HEK293 (cell line): ENCODE data around the gene KDM6A.

Source experiments
- BCL11A ChIP-seq: fragments of 450-650 bp; formaldehyde crosslinking; IDR thresholded peaks from 2 replicates; pipeline ENCODE4 v1.5.1; 2016; ENCODE audit warnings: low read depth, missing biosample characterization, missing genetic modification characterization
- GLIS2 ChIP-seq: fragments of 450-650 bp; formaldehyde crosslinking; IDR thresholded peaks from 2 replicates; pipeline ENCODE4 v1.5.1; 2016; ENCODE audit warnings: missing biosample characterization, missing genetic modification characterization
- KLF1 ChIP-seq: fragments of 450-650 bp; formaldehyde crosslinking; IDR thresholded peaks from 2 replicates; pipeline ENCODE4 v1.5.1; 2016; ENCODE audit warnings: missing biosample characterization, missing genetic modification characterization
- KLF16 ChIP-seq: fragments of 450-650 bp; formaldehyde crosslinking; IDR thresholded peaks from 2 replicates; pipeline ENCODE4 v1.5.1; 2017; ENCODE audit warnings: missing biosample characterization, missing genetic modification characterization
- MZF1 ChIP-seq: fragments of 450-650 bp; formaldehyde crosslinking; IDR thresholded peaks from 2 replicates; pipeline ENCODE4 v1.5.1; 2017; ENCODE audit warnings: missing biosample characterization, missing genetic modification characterization, borderline replicate concordance
- RBAK ChIP-seq: fragments of 450-650 bp; formaldehyde crosslinking; IDR thresholded peaks from 2 replicates; pipeline ENCODE4 v1.5.1; 2016; ENCODE audit warnings: missing biosample characterization, missing genetic modification characterization
- YY1 ChIP-seq: fragments of 450-650 bp; formaldehyde crosslinking; IDR thresholded peaks from 2 replicates; pipeline ENCODE4 v1.5.1; 2018; ENCODE audit warnings: missing biosample characterization, missing genetic modification characterization
- YY2 ChIP-seq: fragments of 450-650 bp; formaldehyde crosslinking; IDR thresholded peaks from 2 replicates; pipeline ENCODE4 v1.5.1; 2016; ENCODE audit warnings: missing biosample characterization, missing genetic modification characterization
- ZBTB8A ChIP-seq: fragments of 450-650 bp; formaldehyde crosslinking; IDR thresholded peaks from 2 replicates; pipeline ENCODE4 v1.5.1; 2016; ENCODE audit warnings: missing biosample characterization, missing genetic modification characterization
- ZNF10 ChIP-seq: fragments of 450-650 bp; formaldehyde crosslinking; IDR thresholded peaks from 2 replicates; pipeline ENCODE4 v1.5.1; 2017; ENCODE audit warnings: missing biosample characterization, missing genetic modification characterization
- ZNF138 ChIP-seq: fragments of 450-650 bp; formaldehyde crosslinking; IDR thresholded peaks from 2 replicates; pipeline ENCODE4 v1.5.1; 2016; ENCODE audit warnings: missing biosample characterization, missing genetic modification characterization, borderline replicate concordance
- ZNF140 ChIP-seq: fragments of 450-650 bp; formaldehyde crosslinking; IDR thresholded peaks from 2 replicates; pipeline ENCODE4 v1.5.1; 2016; ENCODE audit warnings: missing biosample characterization, missing genetic modification characterization
- ZNF248 ChIP-seq: fragments of 450-650 bp; formaldehyde crosslinking; IDR thresholded peaks from 2 replicates; pipeline ENCODE4 v1.5.1; 2017; ENCODE audit warnings: missing biosample characterization, missing genetic modification characterization
- ZNF274 ChIP-seq, 2 experiments: fragments of 200-500 bp in 1 of 2; fragments of 450-650 bp in 1 of 2; sonication (Bioruptor generic) in 1 of 2; formaldehyde crosslinking in 1 of 2; IDR thresholded peaks; 2 replicates each; pipeline versions ENCODE4 v1.5.1 to v1.6.1; 2014 to 2016; ENCODE audit warnings: borderline replicate concordance in 1 of 2, inconsistent platforms in 1 of 2, low read length in 1 of 2, missing biosample characterization in 1 of 2, missing genetic modification characterization in 1 of 2
- ZNF37A ChIP-seq: fragments of 450-650 bp; IDR thresholded peaks from 2 replicates; pipeline ENCODE4 v1.5.1; 2018; ENCODE audit warnings: missing biosample characterization, missing genetic modification characterization
- ZNF391 ChIP-seq: fragments of 450-650 bp; formaldehyde crosslinking; IDR thresholded peaks from 2 replicates; pipeline ENCODE4 v1.5.1; 2016; ENCODE audit warnings: low read depth, missing biosample characterization, missing genetic modification characterization, borderline replicate concordance
- ZNF416 ChIP-seq: fragments of 450-650 bp; formaldehyde crosslinking; IDR thresholded peaks from 2 replicates; pipeline ENCODE4 v1.5.1; 2016; ENCODE audit warnings: missing biosample characterization, missing genetic modification characterization
- ZNF426 ChIP-seq: fragments of 450-650 bp; formaldehyde crosslinking; IDR thresholded peaks from 2 replicates; pipeline ENCODE4 v1.5.1; 2017; ENCODE audit warnings: missing biosample characterization, missing genetic modification characterization, mild to moderate bottlenecking, inconsistent platforms, moderate library complexity
- ZNF473 ChIP-seq: fragments of 450-650 bp; formaldehyde crosslinking; IDR thresholded peaks from 2 replicates; pipeline ENCODE4 v1.5.1; 2017; ENCODE audit warnings: missing biosample characterization, missing genetic modification characterization
- ZNF518A ChIP-seq: fragments of 450-650 bp; formaldehyde crosslinking; conservative IDR thresholded peaks from 2 replicates; pipeline ENCODE4 v1.5.1; 2016; ENCODE audit warnings: low read depth, missing biosample characterization, missing genetic modification characterization
- ZNF521 ChIP-seq: fragments of 450-650 bp; formaldehyde crosslinking; IDR thresholded peaks from 2 replicates; pipeline ENCODE4 v1.5.1; 2017; ENCODE audit warnings: missing biosample characterization, mild to moderate bottlenecking, missing genetic modification characterization
- ZNF549 ChIP-seq: fragments of 450-650 bp; IDR thresholded peaks from 2 replicates; pipeline ENCODE4 v1.5.1; 2018; ENCODE audit warnings: missing biosample characterization, missing genetic modification characterization, mild to moderate bottlenecking, inconsistent platforms, moderate library complexity
- ZNF555 ChIP-seq: fragments of 450-650 bp; formaldehyde crosslinking; conservative IDR thresholded peaks from 2 replicates; pipeline ENCODE4 v1.5.1; 2017; ENCODE audit warnings: missing biosample characterization, mild to moderate bottlenecking, missing genetic modification characterization, inconsistent platforms
- ZNF600 ChIP-seq: fragments of 450-650 bp; formaldehyde crosslinking; IDR thresholded peaks from 2 replicates; pipeline ENCODE4 v1.5.1; 2016; ENCODE audit warnings: missing biosample characterization, missing genetic modification characterization
- ZNF623 ChIP-seq: fragments of 450-650 bp; formaldehyde crosslinking; IDR thresholded peaks from 2 replicates; pipeline ENCODE4 v1.5.1; 2016; ENCODE audit warnings: missing biosample characterization, missing genetic modification characterization
- ZNF624 ChIP-seq: fragments of 450-650 bp; formaldehyde crosslinking; IDR thresholded peaks from 2 replicates; pipeline ENCODE4 v1.5.1; 2017; ENCODE audit warnings: missing biosample characterization, missing genetic modification characterization
- ZNF660 ChIP-seq: fragments of 450-650 bp; IDR thresholded peaks from 2 replicates; pipeline ENCODE4 v1.5.1; 2018; ENCODE audit warnings: missing biosample characterization, mild to moderate bottlenecking, missing genetic modification characterization
- ZNF664 ChIP-seq: fragments of 450-650 bp; formaldehyde crosslinking; IDR thresholded peaks from 2 replicates; pipeline ENCODE4 v1.5.1; 2016; ENCODE audit warnings: missing biosample characterization, missing genetic modification characterization
- ZNF747 ChIP-seq: fragments of 450-650 bp; formaldehyde crosslinking; IDR thresholded peaks from 2 replicates; pipeline ENCODE4 v1.5.1; 2016; ENCODE audit warnings: missing biosample characterization, missing genetic modification characterization
- ZNF777 ChIP-seq: fragments of 450-650 bp; formaldehyde crosslinking; IDR thresholded peaks from 2 replicates; pipeline ENCODE4 v1.5.1; 2017; ENCODE audit warnings: missing biosample characterization, missing genetic modification characterization, borderline replicate concordance
- ZNF791 ChIP-seq: fragments of 450-650 bp; formaldehyde crosslinking; IDR thresholded peaks from 2 replicates; pipeline ENCODE4 v1.5.1; 2016; ENCODE audit warnings: missing biosample characterization, missing genetic modification characterization
- TF ChIP-seq, protein P1 (sequence below): fragments of 450-650 bp; formaldehyde crosslinking; conservative IDR thresholded peaks from 2 replicates; pipeline ENCODE4 v1.5.1; 2016; ENCODE audit warnings: low read depth, missing biosample characterization, missing genetic modification characterization
- TF ChIP-seq, protein P2 (sequence below): fragments of 450-650 bp; formaldehyde crosslinking; IDR thresholded peaks from 2 replicates; pipeline ENCODE4 v1.5.1; 2016; ENCODE audit warnings: missing biosample characterization, missing genetic modification characterization

Gene KDM6A

GRCh38 chrX:44989995-44990770, 117.2 kb downstream of the KDM6A start (continued):
- TF ChIP-seq ZNF518A (tag by site-specific recombination) (peak; percentile 76), ZNF791 (tag by site-specific recombination) (no peak), ZNF660 (tag by site-specific recombination) (no peak), ZNF391 (tag by site-specific recombination) (no peak), KLF16 (no peak), ZNF473 (no peak), YY1 (tag by site-specific recombination) (no peak), ZNF549 (tag by site-specific recombination) (no peak), ZNF10 (tag by site-specific recombination) (no peak), ZBTB8A (tag by site-specific recombination) (peak; percentile 62), ZNF140 (tag by site-specific recombination) (peak; percentile 70), RBAK (tag by site-specific recombination) (no peak), ZNF416 (tag by site-specific recombination) (no peak), GLIS2 (tag by site-specific recombination) (no peak), ZNF747 (tag by site-specific recombination) (no peak), ZNF138 (tag by site-specific recombination) (no peak), ZNF521 (no peak), ZNF600 (tag by site-specific recombination) (no peak), ZNF248 (tag by site-specific recombination) (no peak), ZNF777 (no peak), BCL11A (tag by site-specific recombination) (no peak), ZNF37A (no peak), ZNF555 (tag by site-specific recombination) (peak; percentile 74), MZF1 (no peak), ZNF623 (tag by site-specific recombination) (peak; percentile 54; the same call in 1 of the 2 replicates), KLF1 (tag by site-specific recombination) (no peak), YY2 (no peak), ZNF274 (IDR thresholded peaks at IDR 0.05; ENCODE audit: low read length) (no peak), ZNF274 (tag by site-specific recombination; IDR thresholded peaks at IDR 0.05; ENCODE audit: borderline replicate concordance) (no peak), ZNF426 (tag by site-specific recombination) (peak; percentile 81), ZNF664 (tag by site-specific recombination) (no peak), ZNF624 (no peak)
- TF ChIP-seq, protein P1, sequence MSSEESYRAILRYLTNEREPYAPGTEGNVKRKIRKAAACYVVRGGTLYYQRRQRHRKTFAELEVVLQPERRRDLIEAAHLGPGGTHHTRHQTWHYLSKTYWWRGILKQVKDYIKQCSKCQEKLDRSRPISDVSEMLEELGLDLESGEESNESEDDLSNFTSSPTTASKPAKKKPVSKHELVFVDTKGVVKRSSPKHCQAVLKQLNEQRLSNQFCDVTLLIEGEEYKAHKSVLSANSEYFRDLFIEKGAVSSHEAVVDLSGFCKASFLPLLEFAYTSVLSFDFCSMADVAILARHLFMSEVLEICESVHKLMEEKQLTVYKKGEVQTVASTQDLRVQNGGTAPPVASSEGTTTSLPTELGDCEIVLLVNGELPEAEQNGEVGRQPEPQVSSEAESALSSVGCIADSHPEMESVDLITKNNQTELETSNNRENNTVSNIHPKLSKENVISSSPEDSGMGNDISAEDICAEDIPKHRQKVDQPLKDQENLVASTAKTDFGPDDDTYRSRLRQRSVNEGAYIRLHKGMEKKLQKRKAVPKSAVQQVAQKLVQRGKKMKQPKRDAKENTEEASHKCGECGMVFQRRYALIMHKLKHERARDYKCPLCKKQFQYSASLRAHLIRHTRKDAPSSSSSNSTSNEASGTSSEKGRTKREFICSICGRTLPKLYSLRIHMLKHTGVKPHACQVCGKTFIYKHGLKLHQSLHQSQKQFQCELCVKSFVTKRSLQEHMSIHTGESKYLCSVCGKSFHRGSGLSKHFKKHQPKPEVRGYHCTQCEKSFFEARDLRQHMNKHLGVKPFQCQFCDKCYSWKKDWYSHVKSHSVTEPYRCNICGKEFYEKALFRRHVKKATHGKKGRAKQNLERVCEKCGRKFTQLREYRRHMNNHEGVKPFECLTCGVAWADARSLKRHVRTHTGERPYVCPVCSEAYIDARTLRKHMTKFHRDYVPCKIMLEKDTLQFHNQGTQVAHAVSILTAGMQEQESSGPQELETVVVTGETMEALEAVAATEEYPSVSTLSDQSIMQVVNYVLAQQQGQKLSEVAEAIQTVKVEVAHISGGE (tag by site-specific recombination): peak; percentile 56
- TF ChIP-seq, protein P2, sequence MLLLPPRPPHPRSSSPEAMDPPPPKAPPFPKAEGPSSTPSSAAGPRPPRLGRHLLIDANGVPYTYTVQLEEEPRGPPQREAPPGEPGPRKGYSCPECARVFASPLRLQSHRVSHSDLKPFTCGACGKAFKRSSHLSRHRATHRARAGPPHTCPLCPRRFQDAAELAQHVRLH (tag by site-specific recombination): no peak
